SK-N-SH (cell line): ENCODE data around the gene SH3PXD2A.

Source experiments
- EP300 ChIP-seq, 2 experiments: IDR thresholded peaks; 2 replicates each; pipeline versions ENCODE4 v1.4.0 to v1.6.1; 2012; ENCODE audit warnings: borderline replicate concordance in 1 of 2, low read depth in 1 of 2, low read length in 1 of 2
- SIN3A ChIP-seq: IDR thresholded peaks from 2 replicates; pipeline ENCODE4 v1.6.1; 2012; ENCODE audit warnings: low read depth, mild to moderate bottlenecking, low read length, moderate library complexity, borderline replicate concordance
- YY1 ChIP-seq: IDR thresholded peaks from 2 replicates; pipeline ENCODE4 v1.4.0; 2012; ENCODE audit warnings: low read depth, mild to moderate bottlenecking
- TF ChIP-seq, protein P1 (sequence below): fragments of 200-600 bp; sonication (generic); IDR thresholded peaks from 2 replicates; pipeline ENCODE4 v1.6.1; 2017; ENCODE audit warnings: antibody characterized with exemption, mild to moderate bottlenecking, moderate library complexity
- TF ChIP-seq, protein P2 (sequence below): IDR thresholded peaks from 2 replicates; pipeline ENCODE4 v1.6.1; 2012; ENCODE audit warnings: mild to moderate bottlenecking, low read depth, low read length, moderate library complexity

DNA sequence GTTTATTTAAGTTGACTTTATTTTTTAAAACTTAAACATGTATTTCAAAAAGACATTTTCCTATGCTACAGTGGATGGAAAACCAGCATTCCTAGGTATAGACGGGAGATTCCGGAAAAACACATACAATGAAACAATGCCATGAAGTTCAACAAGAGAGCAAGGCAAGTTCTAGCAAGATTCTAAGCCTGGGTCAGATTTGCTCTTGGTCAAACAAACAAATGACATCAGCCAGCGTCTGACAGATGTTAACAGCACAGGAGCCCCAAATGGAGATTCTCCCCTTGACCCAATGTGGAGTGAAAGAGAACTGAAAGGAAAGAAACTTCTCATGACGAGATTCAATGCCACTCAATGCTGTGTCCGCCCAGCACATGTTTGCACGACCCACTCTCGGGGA is 212.0 kb downstream of the SH3PXD2A start:
- TF ChIP-seq SIN3A (no peak), YY1 (no peak), EP300 (IDR thresholded peaks at IDR 0.05; ENCODE audit: borderline replicate concordance in 1 of 2, low read depth in 1 of 2, low read length in 1 of 2) (no peak)
- TF ChIP-seq, protein P1, sequence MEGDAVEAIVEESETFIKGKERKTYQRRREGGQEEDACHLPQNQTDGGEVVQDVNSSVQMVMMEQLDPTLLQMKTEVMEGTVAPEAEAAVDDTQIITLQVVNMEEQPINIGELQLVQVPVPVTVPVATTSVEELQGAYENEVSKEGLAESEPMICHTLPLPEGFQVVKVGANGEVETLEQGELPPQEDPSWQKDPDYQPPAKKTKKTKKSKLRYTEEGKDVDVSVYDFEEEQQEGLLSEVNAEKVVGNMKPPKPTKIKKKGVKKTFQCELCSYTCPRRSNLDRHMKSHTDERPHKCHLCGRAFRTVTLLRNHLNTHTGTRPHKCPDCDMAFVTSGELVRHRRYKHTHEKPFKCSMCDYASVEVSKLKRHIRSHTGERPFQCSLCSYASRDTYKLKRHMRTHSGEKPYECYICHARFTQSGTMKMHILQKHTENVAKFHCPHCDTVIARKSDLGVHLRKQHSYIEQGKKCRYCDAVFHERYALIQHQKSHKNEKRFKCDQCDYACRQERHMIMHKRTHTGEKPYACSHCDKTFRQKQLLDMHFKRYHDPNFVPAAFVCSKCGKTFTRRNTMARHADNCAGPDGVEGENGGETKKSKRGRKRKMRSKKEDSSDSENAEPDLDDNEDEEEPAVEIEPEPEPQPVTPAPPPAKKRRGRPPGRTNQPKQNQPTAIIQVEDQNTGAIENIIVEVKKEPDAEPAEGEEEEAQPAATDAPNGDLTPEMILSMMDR = no peak
- TF ChIP-seq, protein P2, sequence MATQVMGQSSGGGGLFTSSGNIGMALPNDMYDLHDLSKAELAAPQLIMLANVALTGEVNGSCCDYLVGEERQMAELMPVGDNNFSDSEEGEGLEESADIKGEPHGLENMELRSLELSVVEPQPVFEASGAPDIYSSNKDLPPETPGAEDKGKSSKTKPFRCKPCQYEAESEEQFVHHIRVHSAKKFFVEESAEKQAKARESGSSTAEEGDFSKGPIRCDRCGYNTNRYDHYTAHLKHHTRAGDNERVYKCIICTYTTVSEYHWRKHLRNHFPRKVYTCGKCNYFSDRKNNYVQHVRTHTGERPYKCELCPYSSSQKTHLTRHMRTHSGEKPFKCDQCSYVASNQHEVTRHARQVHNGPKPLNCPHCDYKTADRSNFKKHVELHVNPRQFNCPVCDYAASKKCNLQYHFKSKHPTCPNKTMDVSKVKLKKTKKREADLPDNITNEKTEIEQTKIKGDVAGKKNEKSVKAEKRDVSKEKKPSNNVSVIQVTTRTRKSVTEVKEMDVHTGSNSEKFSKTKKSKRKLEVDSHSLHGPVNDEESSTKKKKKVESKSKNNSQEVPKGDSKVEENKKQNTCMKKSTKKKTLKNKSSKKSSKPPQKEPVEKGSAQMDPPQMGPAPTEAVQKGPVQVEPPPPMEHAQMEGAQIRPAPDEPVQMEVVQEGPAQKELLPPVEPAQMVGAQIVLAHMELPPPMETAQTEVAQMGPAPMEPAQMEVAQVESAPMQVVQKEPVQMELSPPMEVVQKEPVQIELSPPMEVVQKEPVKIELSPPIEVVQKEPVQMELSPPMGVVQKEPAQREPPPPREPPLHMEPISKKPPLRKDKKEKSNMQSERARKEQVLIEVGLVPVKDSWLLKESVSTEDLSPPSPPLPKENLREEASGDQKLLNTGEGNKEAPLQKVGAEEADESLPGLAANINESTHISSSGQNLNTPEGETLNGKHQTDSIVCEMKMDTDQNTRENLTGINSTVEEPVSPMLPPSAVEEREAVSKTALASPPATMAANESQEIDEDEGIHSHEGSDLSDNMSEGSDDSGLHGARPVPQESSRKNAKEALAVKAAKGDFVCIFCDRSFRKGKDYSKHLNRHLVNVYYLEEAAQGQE = no peak
